ENCODE results near the gene ATG9A.

DNA sequence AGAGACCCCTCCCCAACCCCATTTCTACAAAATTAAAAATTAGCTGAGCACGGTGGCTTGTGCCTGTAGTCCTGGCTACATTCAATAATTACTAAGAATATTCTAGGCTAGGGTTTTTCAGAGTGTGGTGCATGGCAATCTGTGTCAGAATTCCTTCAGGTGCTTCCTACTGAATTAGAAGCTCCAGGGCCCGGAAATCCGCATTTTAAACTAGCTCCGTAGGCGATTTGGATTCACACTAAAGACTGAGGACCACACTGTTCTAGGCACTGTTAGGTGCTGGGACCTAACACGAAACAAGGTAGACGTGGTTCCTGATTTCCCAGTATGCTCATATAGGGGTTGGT lies 23.5 kb downstream of the ATG9A start:
- TF ChIP-seq, protein P1, sequence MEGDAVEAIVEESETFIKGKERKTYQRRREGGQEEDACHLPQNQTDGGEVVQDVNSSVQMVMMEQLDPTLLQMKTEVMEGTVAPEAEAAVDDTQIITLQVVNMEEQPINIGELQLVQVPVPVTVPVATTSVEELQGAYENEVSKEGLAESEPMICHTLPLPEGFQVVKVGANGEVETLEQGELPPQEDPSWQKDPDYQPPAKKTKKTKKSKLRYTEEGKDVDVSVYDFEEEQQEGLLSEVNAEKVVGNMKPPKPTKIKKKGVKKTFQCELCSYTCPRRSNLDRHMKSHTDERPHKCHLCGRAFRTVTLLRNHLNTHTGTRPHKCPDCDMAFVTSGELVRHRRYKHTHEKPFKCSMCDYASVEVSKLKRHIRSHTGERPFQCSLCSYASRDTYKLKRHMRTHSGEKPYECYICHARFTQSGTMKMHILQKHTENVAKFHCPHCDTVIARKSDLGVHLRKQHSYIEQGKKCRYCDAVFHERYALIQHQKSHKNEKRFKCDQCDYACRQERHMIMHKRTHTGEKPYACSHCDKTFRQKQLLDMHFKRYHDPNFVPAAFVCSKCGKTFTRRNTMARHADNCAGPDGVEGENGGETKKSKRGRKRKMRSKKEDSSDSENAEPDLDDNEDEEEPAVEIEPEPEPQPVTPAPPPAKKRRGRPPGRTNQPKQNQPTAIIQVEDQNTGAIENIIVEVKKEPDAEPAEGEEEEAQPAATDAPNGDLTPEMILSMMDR (IDR thresholded peaks at IDR 0.05): no peak
- TF ChIP-seq, protein P2, sequence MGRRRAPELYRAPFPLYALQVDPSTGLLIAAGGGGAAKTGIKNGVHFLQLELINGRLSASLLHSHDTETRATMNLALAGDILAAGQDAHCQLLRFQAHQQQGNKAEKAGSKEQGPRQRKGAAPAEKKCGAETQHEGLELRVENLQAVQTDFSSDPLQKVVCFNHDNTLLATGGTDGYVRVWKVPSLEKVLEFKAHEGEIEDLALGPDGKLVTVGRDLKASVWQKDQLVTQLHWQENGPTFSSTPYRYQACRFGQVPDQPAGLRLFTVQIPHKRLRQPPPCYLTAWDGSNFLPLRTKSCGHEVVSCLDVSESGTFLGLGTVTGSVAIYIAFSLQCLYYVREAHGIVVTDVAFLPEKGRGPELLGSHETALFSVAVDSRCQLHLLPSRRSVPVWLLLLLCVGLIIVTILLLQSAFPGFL (CRISPR knock-in tag; IDR thresholded peaks at IDR 0.05; ENCODE audit: borderline replicate concordance): no peak
- TF ChIP-seq TCF7 (CRISPR knock-in tag; IDR thresholded peaks at IDR 0.05; ENCODE audit: low read depth): no peak
- TF ChIP-seq, protein P3, sequence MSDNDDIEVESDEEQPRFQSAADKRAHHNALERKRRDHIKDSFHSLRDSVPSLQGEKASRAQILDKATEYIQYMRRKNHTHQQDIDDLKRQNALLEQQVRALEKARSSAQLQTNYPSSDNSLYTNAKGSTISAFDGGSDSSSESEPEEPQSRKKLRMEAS (CRISPR knock-in tag; IDR thresholded peaks at IDR 0.05): no peak
- TF ChIP-seq, protein P4, sequence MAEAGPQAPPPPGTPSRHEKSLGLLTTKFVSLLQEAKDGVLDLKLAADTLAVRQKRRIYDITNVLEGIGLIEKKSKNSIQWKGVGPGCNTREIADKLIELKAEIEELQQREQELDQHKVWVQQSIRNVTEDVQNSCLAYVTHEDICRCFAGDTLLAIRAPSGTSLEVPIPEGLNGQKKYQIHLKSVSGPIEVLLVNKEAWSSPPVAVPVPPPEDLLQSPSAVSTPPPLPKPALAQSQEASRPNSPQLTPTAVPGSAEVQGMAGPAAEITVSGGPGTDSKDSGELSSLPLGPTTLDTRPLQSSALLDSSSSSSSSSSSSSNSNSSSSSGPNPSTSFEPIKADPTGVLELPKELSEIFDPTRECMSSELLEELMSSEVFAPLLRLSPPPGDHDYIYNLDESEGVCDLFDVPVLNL (CRISPR knock-in tag; IDR thresholded peaks at IDR 0.05; ENCODE audit: borderline replicate concordance, low read depth): no peak
- TF ChIP-seq, protein P5, sequence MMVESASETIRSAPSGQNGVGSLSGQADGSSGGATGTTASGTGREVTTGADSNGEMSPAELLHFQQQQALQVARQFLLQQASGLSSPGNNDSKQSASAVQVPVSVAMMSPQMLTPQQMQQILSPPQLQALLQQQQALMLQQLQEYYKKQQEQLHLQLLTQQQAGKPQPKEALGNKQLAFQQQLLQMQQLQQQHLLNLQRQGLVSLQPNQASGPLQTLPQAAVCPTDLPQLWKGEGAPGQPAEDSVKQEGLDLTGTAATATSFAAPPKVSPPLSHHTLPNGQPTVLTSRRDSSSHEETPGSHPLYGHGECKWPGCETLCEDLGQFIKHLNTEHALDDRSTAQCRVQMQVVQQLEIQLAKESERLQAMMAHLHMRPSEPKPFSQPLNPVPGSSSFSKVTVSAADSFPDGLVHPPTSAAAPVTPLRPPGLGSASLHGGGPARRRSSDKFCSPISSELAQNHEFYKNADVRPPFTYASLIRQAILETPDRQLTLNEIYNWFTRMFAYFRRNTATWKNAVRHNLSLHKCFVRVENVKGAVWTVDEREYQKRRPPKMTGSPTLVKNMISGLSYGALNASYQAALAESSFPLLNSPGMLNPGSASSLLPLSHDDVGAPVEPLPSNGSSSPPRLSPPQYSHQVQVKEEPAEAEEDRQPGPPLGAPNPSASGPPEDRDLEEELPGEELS (CRISPR knock-in tag; IDR thresholded peaks at IDR 0.05): no peak
